Stimulated activated CD4-positive, alpha-beta T cell treated with anti-CD3 and anti-CD28 coated beads, Interleukin-12 subunit alpha, Interleukin-12 subunit beta, amount 100 ng/mL, for 24 hours (primary cell): ENCODE measurements around the gene SELENOF.

ENCODE experiments used
- DNase-seq, 2 experiments: peaks; one replicate each; pipeline ENCODE4 v3.0.0-alpha.2; 2020; ENCODE audit warnings: low read depth in 2 of 2

Gene SELENOF

DNA sequence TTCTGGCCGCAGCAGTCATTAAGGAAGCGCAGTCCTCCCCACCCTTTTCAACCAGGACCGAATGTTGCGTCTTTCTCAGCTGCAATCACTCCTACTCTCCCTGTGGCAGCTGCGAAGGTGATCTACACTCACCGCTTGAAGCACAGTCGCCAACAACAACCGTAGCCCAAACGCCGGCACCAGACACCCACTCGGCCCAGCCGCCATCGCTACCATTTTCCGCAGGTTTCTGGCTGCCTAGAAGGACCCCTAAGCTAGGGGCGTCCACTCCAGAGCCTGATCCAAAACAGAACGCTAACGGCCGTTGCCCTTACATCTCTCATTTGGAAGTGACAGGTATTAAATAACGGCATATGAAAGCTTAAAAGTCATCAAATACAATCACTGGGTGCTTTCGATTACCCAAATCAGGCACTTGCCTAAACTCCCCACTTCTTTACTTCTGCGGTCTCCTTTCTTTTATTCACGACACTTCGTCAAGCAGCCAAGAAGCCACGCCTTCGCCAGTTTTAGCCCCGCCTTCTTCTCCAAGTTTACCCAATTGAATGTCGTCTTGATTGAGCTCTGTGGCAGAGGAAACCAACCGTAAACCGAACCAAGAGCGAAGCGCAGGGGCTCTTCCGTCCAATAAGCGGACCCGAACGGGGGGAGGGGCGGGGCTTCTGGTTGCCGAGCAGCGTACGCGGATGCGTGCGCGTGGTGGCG is at the start of gene SELENOF:
Gene SELENOF (minus strand): TSS at position 231 of the 705 bp plus-strand sequence. CDS start 15 bp downstream, at position 216.
- DNase-seq = peak; percentile 95 to 99

DNA sequence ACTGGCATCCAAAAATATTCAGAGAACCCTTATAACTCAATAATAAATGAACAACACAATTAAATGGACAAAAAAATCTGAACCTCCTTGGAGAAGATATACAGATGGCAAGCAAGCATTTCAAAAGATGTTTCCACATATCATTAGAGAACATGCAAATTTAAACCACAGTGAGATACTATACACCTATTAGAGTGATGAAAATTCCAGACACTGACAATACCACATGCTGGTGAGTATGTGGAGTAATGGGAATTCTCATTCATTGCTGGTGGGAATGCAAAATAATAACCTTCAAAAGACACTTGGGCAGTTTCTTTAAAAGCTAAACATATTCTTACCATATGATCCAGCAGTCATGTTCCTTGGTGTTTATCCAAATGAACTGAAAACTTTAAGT is 46.6 kb upstream of the SELENOF start:
- DNase-seq = no peak

DNA sequence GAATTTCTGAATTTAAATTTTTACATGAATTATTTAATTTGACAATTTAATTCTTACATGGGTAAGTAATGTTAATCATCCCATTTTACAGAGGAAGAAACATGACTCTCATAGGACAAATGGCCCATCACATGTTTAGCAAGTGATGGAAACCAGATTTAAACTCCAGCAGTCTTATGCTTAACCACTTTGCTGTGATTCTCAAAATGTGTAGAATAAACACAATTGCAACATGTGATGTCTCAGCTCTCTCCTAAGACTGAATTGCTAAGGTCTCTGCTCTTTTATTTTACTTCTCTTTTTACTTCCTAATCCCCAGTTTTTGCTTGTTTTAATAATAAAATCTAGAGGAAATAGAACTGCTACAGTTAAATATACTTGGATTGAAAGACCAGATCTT is 43.3 kb upstream of the SELENOF start:
- DNase-seq = no peak

DNA sequence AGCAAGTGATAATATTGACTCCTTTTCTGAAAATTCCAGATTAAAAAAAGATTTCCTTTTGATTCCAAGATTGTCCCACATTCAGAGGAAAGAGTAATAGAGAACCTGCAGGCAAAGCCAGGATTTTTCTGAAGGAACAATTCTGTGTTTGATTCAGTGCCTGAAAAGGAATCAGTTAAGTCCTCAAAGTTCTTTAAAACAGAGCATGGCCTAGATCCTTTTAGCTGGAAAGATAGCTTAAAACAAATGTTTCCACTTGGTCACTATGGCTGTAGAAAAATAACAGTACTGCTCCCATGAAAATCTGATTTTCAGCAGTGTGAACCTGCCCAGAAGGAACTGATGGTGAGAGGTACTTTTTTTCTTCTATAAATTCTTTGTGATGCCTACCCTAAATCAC is 42.3 kb upstream of the SELENOF start:
- no peak for DNase-seq

DNA sequence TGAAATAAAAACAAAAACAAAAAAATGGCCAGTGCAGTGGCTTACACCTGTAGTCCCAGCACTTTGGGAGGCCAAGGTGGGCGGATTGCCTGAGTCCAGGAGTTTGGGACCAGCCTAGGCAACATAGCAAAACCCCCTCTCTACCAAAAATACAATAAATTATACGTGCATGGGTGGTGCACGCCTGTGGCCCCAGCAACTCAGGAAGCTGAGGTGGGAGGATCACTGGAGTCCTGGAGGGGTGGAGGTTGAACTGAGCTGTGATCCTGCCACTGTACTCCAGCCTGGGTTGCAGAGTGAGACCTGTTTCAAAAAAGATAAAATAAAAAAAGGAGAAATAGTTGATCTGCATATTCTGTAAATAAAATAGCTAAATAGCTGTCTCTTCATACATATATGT is 41.8 kb upstream of the SELENOF start:
- no peak for DNase-seq

DNA sequence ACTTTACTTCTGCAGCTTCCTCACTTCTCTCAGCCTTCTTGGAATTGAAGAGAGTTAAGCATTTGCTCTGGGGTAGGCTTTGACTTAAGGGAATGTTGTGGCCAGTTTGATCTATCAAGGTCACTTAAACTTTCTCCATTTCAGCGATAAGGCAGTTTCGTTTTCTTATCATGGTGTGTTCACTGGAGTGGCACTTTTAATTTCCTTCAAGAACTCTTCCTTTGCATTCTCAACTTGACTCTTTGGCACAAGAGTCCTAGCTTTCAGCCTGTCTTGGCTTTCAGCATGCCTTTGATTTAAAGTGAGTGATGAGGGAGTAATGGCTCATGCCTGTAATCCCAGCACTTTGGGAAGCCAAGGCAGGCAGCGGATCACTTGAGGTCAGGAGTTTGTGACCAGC is 39.2 kb upstream of the SELENOF start:
- DNase-seq = no peak

DNA sequence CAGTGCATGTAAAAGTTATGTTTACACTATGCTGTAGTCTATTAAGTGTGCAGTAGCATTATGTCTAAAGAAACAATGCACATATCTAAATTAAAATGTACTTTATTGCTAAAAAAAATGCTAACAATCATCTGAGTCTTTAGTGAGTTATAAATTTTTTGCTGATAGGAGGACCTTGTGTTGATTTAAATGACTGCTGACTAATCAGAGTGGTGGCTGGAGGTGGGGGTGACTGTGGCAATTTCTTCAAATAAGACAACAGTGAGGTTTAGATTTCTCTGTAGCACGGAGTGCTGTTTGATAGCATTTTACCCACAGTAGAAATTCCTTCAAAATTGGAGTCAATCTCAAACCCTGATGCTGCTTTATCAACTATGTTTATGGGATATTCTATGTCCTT is 37.5 kb upstream of the SELENOF start:
- no peak for DNase-seq

DNA sequence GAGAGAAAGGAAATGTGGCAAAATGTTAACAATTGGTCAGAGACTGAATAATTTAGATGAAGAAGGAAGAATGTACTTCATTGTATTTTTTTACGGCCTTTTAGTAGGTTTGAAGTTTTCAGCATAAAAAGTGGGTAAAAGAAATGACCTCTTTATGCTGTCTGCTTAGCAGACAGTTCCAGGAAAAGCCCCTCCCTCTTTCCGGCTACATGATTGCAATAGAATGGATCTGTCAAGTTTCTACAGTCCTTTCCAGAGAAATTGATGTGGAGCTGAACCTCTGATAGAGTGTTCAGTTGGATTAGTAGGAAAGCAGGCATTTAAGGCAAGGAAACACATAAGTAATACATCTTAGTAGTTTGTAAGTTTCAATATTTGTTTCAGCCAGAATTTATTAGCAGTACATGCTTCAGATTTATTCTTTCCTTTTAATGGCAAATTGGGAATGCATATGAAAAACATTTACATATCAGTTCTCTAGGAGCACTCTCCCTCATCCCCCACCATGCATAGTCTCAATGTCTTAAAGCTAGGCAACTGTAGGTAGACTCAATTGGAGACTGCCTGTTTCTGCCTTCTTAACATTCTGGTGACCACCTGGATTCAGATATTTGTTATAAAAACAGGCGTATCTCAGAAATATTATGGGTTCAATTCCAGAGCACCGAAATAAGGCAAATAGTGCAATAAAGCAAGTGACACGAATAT is 36.9 kb upstream of the SELENOF start:
- DNase-seq = no peak

DNA sequence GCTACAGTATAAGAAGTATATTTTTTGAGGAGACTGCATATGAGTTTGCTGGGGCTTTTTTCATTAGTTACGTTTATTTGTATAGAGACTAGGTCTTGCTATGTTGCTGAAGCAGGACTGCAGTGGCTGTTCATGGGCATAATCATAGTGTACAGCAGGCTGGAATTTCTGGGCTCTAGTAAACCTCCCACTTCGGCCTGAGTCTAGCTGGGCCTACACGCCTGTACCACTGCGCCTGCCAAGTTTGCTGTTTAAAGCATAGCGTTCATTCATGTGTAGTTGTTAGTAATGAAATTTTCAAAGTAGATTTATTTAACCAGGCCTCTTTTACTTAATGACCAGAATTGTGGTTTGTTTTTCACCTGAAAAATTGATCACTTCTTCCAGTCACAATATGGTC is 34.3 kb upstream of the SELENOF start:
- no peak for DNase-seq

DNA sequence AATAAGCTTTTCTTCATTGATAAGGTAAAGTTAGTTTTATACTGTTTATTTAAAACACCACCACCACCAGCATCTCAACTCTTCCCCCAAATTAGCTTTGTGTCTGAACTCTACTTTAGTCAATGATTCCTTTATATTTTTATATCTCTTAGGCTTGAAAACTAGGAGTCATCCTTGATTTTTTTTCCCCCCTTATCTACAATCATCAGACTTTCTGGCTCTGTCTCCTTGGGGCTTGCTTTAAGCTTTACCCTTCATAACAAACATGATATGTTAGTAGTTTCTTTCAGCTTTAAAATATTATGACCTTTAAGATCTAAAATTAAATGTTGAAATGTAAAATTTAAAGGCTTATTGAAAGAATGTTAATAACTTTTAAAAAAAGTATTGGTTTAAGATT is 28.8 kb upstream of the SELENOF start:
- DNase-seq = no peak

DNA sequence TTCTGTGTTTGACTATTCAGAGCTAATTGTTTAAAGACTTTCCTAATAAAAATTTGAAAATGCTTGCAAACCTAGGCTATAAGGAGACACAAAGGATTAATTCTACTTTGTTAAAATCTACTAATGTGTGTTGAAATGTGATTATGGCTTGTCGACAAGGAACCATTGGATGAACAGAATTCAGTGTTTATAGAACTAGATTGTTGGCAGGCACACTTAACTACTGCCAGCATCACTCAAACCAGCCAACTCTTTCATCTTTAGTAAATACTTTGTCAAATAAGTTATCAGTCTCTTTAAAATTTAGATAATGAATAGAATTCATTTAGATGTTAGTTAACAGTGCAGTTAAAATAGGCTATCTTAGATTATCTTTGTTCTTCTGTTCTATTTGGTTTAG is 28.1 kb upstream of the SELENOF start:
- DNase-seq = no peak

DNA sequence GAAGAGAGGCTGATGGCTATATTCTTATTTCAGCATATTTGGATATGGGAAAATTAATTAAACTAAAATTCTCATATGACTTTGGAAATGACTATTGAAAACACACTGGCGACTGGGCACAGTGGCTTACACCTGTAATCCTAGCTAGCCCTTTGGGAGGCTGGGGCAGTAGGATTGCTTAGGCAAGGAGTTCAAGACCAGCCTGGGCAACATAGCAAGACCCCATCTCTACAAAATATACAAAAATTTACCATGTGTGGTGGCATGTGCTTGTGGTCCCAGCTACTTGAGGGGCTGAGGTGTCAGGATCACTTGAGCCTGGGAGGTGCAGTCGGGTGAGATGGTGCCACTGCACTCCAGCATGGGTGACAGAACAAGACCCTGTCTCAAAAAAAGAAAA is 26.7 kb upstream of the SELENOF start:
- DNase-seq = no peak

DNA sequence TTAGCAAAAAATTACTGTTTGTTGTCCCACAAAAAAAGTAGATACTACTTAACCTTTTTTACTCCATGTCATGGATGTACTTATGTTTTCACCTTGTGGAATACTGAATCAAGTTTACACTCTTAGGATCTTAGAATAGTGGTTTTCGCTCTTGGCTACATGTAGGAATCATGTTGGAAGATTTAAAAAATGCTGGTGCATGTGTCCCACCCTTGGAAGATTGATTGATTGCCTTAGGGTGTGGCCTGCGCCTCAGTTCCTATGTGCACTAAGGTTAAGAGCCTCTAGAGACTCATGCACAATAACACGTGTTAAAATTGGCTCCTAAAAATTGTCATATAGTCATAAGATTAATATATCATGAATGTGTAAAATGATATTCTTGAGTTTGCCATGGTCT is 25.5 kb upstream of the SELENOF start:
- no peak for DNase-seq

DNA sequence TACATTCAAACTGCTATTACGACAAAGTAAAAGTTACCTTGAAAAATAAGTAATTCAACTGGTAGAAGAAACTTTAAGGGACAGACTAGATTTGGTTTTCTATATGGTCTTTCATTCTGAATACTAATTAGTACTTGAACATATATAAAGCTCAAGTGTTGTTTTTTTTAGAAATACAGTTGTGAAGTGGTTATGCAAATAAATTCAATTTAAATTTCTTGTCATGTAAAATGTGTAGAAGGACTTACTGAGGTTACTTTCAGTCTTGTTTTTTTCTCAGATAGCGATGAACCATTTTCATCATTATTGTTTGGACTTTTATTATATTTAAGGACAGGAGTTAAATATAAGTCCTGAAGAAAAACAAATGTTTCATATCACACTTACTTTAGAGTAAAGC is 24.9 kb upstream of the SELENOF start:
- DNase-seq = no peak

DNA sequence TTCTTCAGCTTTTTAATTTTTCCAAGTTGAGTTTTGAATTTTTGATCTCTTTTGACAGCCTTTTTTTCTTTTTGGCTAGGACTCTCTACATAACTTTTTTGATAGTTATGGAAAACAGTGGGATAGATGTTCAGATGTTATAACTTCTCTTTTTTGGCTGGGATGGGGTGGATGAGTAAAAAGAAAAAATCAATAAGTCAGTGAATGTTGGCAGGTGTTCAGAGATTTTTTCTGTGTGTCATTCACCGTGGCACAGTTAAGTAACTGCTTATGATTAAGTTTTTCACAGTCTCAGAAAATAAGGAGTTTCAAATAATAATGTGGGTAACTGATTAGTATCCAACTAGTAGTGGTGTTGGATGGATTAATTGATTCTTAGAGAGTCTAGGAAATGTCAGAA is 24.5 kb upstream of the SELENOF start:
- DNase-seq = no peak

DNA sequence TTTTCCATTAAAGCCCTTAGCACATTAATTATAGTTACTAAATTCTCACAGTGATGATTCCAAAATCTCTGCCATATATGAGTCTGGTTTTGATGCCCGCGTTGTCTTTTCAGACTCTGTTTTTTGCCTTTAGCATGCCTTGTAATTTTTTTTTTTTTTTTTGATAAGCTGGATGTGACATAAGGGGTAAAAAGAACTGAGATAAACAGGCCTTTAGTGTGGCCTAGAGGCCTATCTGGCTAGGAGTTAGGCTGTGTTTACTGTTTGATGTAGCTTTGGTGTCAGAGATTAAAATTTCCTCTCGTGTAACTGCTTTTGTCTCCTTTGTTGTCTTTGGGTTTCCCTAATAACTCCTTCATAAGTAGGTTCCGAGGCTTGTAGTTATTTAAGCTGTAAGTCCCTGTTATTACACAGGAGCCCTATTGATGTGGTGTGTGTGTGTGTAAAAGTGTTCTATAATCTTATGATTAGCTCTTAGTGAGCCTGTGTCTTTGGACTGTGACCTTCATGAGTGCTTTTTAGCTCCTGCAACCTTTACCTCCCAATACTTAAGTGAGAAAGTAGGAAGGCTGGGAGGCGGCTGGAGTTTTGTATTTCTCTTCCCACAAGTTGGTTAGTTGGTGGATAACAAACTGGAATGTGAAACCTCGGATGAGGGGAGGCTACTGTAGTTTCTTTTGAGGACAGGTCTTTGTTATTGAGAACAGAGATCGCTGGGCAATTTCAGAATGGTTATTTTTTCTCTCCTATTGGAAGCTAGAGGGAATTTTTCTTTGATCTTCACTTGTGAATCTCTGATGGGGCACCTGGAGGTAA is 19.8 kb upstream of the SELENOF start:
- DNase-seq = no peak

DNA sequence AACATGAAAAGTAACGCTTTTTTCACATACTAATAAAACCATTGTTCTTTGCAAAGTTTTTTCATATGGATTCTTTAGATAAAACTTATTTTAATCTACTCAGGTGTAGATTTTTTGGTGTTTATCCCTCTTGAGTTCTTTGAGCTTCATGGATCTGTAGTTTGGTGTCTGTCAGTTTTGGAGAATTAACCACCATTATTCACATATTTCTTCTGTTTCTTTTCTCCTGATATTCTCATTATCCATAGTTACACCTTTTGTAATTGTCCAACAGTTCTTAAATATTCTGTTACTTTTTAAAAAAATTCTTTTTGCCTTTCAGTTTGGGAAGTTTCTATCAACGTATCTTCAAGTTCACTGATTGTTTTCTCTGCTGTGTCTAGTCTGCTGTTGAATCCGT is 19.1 kb upstream of the SELENOF start:
- no peak for DNase-seq

DNA sequence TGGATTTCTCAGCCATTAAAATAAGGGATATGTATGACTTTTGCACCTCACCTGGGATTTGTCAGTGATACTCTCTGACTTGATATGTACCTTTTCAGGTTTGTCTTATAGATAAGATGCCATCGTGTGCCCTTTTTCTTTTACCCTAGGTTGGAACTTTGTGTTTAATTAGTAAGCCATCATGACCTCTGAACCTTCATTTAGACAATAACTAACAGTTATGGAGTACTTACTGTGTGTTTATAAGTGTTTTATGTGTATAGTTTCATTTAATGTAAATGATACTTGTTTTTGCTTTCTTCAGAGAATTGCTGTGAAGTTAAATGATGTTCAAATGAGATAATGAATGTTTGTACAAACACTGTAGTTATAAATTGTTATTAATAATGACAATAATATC is 14.9 kb upstream of the SELENOF start:
- no peak for DNase-seq

DNA sequence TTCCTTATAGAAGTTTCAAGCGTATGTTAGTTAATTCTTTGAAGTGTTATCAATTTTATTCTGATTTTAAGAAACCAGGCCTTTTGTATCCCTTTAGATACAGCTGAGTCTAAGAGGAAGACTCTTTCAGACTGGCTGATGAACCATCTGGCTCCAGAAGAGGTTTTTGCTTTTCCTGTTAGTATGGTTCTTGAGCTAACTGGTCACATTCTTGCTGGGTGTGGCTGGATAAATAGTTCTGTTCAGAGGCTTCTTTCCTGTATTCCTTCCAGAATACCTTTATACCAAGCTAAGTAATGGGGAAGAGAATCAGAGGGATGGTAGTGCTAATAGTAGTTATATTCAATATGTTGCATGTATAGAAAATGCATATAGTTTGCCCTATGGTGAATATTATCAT is 13.0 kb upstream of the SELENOF start:
- DNase-seq = no peak

DNA sequence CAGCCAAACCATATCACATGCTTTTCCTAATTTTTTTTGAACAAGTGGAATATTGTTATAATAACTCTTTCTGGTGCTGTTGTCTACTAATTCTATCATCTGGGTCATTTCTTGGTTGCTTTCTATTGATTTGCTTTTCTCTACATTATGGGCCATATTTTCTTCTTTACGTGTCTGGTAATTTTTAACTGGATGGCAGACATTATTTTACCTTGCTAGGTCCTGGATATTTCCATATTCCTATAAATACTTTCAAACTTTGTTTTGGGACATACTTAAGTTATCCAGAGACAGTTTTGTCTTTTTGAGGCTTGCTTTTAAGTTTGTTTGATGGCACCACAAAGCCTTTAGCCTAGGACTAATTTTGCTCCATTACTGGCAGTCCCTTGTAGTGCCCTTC is 11.8 kb upstream of the SELENOF start:
- DNase-seq = no peak

DNA sequence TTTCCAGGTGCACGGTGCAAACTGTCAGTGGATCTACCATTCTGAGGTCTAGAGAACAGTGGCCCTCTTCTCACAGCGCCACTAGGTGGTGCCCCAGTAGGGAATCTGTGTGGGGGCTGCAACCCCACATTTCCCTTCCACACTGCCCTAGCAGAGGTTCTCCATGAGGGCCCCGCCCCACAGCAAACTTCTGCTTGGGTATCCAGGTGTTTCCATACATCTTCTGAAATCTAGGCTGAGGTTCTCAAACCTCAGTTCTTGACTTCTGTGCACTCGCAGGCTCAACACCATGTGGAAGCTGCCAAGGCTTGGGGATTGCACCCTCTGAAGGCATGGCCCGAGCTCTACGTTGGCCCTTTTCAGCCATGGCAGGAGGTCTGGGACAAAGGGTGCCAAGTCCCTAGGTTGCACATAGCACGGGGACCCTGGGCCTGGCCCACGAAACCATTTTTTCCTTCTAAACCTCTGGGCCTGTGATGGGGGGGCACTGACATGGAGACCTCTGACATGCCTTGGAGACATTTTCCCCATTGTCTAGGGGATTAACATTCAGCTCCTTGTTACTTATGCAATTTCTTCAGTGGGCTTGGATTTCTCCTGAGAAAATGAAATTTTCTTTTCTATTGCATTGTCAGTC is 10.5 kb upstream of the SELENOF start:
- no peak for DNase-seq

DNA sequence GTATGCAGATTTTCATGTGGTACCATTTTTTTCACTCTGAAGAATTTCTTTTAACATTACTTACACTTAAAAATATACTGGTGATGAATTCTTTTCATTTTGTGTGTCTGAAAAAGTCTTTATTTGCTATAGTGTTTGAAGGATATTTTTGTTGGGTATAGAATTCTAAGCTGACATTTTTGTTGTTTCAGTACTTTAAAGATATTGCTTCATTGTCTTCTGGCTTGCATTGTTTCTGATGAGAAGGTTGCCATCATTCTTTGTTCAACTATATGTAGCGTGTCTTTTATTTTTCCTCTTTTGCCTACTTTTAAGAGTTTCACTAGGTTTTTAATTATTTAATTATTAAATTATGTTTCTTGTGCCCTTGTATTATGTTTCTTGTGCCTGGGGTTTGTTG is 8.5 kb upstream of the SELENOF start:
- DNase-seq = no peak
